ENCODE results near the gene CTDSPL2. TPM values are rescaled to one million over a fixed set of nuclear protein-coding genes. Genes with fewer than 3 reads are reported as not detected.

The CTDSPL2 gene
- total RNA-seq, 1 donor from 2014 or later: 40.4 TPM

DNA sequence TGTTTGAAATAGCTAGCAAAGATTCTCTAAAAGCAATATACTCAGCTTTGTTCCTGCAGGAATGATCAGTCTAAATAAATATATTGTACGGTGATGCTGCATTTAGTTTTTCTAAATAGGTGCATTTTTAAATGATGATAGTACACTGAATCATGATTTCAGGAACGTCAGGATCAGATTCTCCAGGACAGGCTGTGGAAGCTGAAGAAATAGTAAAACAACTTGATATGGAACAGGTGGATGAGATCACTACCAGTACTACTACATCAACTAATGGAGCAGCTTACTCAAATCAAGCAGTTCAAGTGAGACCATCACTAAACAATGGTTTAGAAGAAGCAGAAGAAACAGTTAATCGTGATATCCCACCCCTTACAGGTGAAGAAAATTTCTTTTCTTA, 63.2 kb downstream of the CTDSPL2 start:
- Histone ChIP-seq H3K27ac (ENCODE audit: low read depth, low read length) (no peak overlapping the region), H2AFZ (ENCODE audit: low read depth, low read length) (no peak overlapping the region), H3K4me2 (ENCODE audit: low read length) (no peak overlapping the region), H3K4me1 (ENCODE audit: insufficient read depth, low read length) (peaks cover 16% of the 10 kb centered on the region), H3K27me3 (ENCODE audit: insufficient read depth, low read length) (no peaks in the 10 kb centered on the region), H3K4me3 (ENCODE audit: insufficient read depth, low read depth, low read length) (no peak overlapping the region), H3K9ac (ENCODE audit: low read length) (no peak overlapping the region), H3K79me2 (ENCODE audit: insufficient read depth, low read length) (peaks cover 9% of the 10 kb centered on the region), H3K9me3 (ENCODE audit: insufficient read depth, low read depth, low read length) (no peaks in the 10 kb centered on the region), H4K20me1 (ENCODE audit: insufficient read depth, low read length) (peaks cover 7% of the 10 kb centered on the region), H3K36me3 (ENCODE audit: insufficient read depth, low read length) (peaks cover 9% of the 10 kb centered on the region)
- Mint-ChIP-seq H3K4me1 (ENCODE audit: low read depth, unreplicated experiment) (peaks cover 13% of the 10 kb centered on the region), H3K36me3 (ENCODE audit: low read depth, unreplicated experiment) (peaks cover 9% of the 10 kb centered on the region), H3K4me3 (ENCODE audit: unreplicated experiment) (no peak overlapping the region), H3K9me3 (ENCODE audit: unreplicated experiment) (no peaks in the 10 kb centered on the region), H3K27me3 (ENCODE audit: low read depth, unreplicated experiment) (no peaks in the 10 kb centered on the region), H3K27ac (ENCODE audit: unreplicated experiment) (no peak overlapping the region)
- DNase-seq (ENCODE audit: low read depth): peak; percentile 45
- TF ChIP-seq, protein P1, sequence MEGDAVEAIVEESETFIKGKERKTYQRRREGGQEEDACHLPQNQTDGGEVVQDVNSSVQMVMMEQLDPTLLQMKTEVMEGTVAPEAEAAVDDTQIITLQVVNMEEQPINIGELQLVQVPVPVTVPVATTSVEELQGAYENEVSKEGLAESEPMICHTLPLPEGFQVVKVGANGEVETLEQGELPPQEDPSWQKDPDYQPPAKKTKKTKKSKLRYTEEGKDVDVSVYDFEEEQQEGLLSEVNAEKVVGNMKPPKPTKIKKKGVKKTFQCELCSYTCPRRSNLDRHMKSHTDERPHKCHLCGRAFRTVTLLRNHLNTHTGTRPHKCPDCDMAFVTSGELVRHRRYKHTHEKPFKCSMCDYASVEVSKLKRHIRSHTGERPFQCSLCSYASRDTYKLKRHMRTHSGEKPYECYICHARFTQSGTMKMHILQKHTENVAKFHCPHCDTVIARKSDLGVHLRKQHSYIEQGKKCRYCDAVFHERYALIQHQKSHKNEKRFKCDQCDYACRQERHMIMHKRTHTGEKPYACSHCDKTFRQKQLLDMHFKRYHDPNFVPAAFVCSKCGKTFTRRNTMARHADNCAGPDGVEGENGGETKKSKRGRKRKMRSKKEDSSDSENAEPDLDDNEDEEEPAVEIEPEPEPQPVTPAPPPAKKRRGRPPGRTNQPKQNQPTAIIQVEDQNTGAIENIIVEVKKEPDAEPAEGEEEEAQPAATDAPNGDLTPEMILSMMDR (IDR thresholded peaks at IDR 0.05; ENCODE audit: insufficient read depth, low read depth, low read length): no peak
- no peak for TF ChIP-seq EZH2 (IDR thresholded peaks at IDR 0.05; ENCODE audit: insufficient read depth, low read length)
- no peak for FAIRE-seq

DNA sequence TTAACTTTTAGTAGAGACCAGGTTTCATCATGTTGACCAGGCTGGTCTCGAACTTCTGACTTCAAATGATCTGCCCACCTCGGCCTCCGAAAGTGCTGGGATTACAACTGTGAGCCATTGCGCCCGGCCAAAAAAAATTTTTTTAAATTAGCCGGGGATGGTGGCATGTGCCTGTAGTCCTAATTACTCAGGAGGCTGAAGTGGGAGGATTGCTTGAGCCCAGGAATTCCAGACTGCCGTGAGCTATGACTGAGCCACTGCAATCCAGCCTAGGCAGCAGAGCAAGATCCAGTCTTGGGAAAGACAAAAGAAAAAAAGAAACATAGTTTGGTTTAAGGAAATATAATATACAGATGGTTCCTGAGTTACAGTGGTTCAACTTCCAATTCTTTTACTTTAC, 64.6 kb downstream of the CTDSPL2 start:
- no peaks in the 10 kb centered on the region for H3K27me3 Mint-ChIP-seq (ENCODE audit: low read depth, unreplicated experiment)
- Histone ChIP-seq H4K20me1 (ENCODE audit: insufficient read depth, low read length) (peaks cover 7% of the 10 kb centered on the region), H3K36me3 (ENCODE audit: insufficient read depth, low read length) (peaks cover 10% of the 10 kb centered on the region), H3K9me3 (ENCODE audit: insufficient read depth, low read depth, low read length) (no peaks in the 10 kb centered on the region), H3K79me2 (ENCODE audit: insufficient read depth, low read length) (peaks cover 9% of the 10 kb centered on the region), H3K27ac (ENCODE audit: low read depth, low read length) (no peak overlapping the region), H3K27me3 (ENCODE audit: insufficient read depth, low read length) (no peaks in the 10 kb centered on the region), H2AFZ (ENCODE audit: low read depth, low read length) (no peak overlapping the region), H3K4me1 (ENCODE audit: insufficient read depth, low read length) (peaks cover 16% of the 10 kb centered on the region), H3K4me3 (ENCODE audit: insufficient read depth, low read depth, low read length) (no peak overlapping the region), H3K9ac (ENCODE audit: low read length) (no peak overlapping the region), H3K4me2 (ENCODE audit: low read length) (no peak overlapping the region)
- no peak for DNase-seq (ENCODE audit: low read depth)
- no peak for TF ChIP-seq EZH2 (IDR thresholded peaks at IDR 0.05; ENCODE audit: insufficient read depth, low read length)
- TF ChIP-seq, protein P1 (IDR thresholded peaks at IDR 0.05; ENCODE audit: insufficient read depth, low read depth, low read length): no peak
- peaks cover 13% of the 10 kb centered on the region for H3K4me1 Mint-ChIP-seq (ENCODE audit: low read depth, unreplicated experiment)
- peak overlapping the region; percentile 34 for H3K27ac Mint-ChIP-seq (ENCODE audit: unreplicated experiment)
- no peak overlapping the region for H3K4me3 Mint-ChIP-seq (ENCODE audit: unreplicated experiment)
- no peaks in the 10 kb centered on the region for H3K9me3 Mint-ChIP-seq (ENCODE audit: unreplicated experiment)
- peaks cover 9% of the 10 kb centered on the region for H3K36me3 Mint-ChIP-seq (ENCODE audit: low read depth, unreplicated experiment)
- no peak for FAIRE-seq

DNA sequence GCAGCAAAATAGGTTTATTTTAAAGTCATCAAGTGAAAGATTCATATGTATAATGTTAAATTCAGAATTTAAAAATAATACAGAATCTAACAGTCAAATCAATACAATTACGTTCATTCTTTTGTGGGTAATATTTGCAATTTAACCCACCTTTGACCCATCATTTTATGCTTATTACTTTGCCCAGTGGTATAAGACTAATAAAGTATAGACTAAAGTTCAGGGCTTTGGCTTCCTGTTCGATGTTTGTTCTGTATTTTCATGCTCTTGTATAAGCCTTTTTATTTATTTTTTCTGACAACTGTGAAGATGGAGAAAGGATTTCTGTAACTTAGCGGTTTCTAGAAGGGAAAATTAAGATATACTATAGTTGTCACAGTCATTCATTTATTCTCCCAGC, 65.2 kb downstream of the CTDSPL2 start:
- Histone ChIP-seq H3K27ac (ENCODE audit: low read depth, low read length) (no peak overlapping the region), H3K4me1 (ENCODE audit: insufficient read depth, low read length) (peaks cover 16% of the 10 kb centered on the region), H3K27me3 (ENCODE audit: insufficient read depth, low read length) (no peaks in the 10 kb centered on the region), H3K79me2 (ENCODE audit: insufficient read depth, low read length) (peaks cover 9% of the 10 kb centered on the region), H3K36me3 (ENCODE audit: insufficient read depth, low read length) (peaks cover 6% of the 10 kb centered on the region), H3K4me2 (ENCODE audit: low read length) (no peak overlapping the region), H3K9ac (ENCODE audit: low read length) (no peak overlapping the region), H3K4me3 (ENCODE audit: insufficient read depth, low read depth, low read length) (no peak overlapping the region), H4K20me1 (ENCODE audit: insufficient read depth, low read length) (peaks cover 7% of the 10 kb centered on the region), H2AFZ (ENCODE audit: low read depth, low read length) (no peak overlapping the region), H3K9me3 (ENCODE audit: insufficient read depth, low read depth, low read length) (no peaks in the 10 kb centered on the region)
- Mint-ChIP-seq H3K36me3 (ENCODE audit: low read depth, unreplicated experiment) (peaks cover 5% of the 10 kb centered on the region), H3K4me3 (ENCODE audit: unreplicated experiment) (no peak overlapping the region), H3K9me3 (ENCODE audit: unreplicated experiment) (no peaks in the 10 kb centered on the region), H3K4me1 (ENCODE audit: low read depth, unreplicated experiment) (peaks cover 13% of the 10 kb centered on the region), H3K27me3 (ENCODE audit: low read depth, unreplicated experiment) (no peaks in the 10 kb centered on the region), H3K27ac (ENCODE audit: unreplicated experiment) (no peak overlapping the region)
- no peak for FAIRE-seq
- DNase-seq (ENCODE audit: low read depth): no peak
- no peak for TF ChIP-seq EZH2 (IDR thresholded peaks at IDR 0.05; ENCODE audit: insufficient read depth, low read length)
- TF ChIP-seq, protein P1 (IDR thresholded peaks at IDR 0.05; ENCODE audit: insufficient read depth, low read depth, low read length): no peak
